Measurements from ENCODE around the gene BCAN.

DNA sequence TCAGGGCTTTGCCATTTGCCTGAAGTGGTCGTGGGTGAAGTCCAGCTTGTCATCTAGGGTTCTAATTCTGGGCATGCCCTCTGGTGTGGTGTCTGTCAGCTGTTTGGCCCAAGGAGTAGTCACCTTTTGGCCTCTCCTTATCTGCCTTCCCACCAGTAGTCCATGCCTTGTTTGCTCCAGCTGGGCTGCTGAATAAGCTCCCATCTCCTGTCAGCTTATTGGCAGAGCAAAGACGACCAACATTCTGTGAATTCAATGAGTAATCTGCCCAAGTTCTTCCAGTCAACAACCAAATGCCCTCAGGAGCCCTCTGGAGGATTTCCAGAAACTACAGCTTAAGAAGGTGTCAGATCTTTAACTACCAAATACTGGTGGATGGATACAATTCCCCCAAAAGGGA lies 7.0 kb downstream of the BCAN start:
- TF ChIP-seq POLR2AphosphoS5 (IDR thresholded peaks at IDR 0.05; ENCODE audit: low read depth, low read length), result no peak
- no peak for TF ChIP-seq REST (IDR thresholded peaks at IDR 0.05; ENCODE audit: insufficient read depth in 1 of 2, low read depth in 2 of 2, low read length in 2 of 2)
- no peak for TF ChIP-seq TAF1 (IDR thresholded peaks at IDR 0.05; ENCODE audit: borderline replicate concordance, insufficient read depth, low read length)
- TF ChIP-seq SIN3A (IDR thresholded peaks at IDR 0.05; ENCODE audit: borderline replicate concordance, insufficient read depth, low read length), result no peak
